Measurements from ENCODE around the gene CRADD. TPM values are rescaled to one million over a fixed set of nuclear protein-coding genes. Genes with fewer than 3 reads are reported as not detected.

The CRADD gene
- total RNA-seq, 3 donors from 2014 or later: 24.0 to 49.8 (median 44.2) TPM

DNA sequence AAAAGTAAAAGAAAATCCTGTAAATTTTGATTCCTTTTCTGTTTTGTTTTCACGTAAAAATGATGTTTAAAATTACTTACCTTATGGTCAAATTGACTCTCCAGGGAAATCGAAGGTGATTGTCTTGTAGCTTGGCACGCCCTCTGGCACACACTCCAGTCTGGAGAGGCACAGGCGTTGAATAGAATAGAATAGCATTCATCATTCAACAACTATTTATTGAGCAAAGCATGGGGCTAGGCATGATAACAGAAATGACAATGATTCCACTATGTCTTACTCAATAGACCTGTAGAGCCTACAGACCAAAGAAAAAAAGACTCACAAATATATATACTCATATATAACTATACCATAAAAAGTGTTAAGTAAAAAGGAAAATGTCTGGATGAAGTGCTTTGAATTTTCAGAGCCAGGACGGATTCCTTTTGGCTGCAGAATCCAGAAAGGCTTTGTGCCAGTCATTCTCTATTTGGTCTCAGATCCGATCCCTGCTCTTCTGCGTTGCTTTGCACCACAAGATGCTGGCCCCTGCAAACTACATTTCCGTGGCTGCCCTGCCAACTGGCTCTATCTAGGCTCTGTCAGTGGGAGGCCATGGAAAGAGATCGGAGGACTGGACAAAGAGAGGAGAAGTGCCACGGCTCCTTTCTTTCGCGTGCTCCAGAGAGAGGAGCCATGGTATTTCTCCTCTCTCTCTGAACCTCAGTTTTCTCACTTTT, 231.8 kb downstream of the CRADD start:
- no peak overlapping the region for H3K4me3 ChIP-seq
- no peaks in the 10 kb centered on the region for H3K27me3 ChIP-seq
- no peaks in the 10 kb centered on the region for H3K36me3 ChIP-seq
- DNase-seq (ENCODE audit: low spot score in 2 of 2): no peak
- H3K4me1 ChIP-seq: no peaks in the 10 kb centered on the region
- no peak overlapping the region for H3K27ac ChIP-seq
- TF ChIP-seq POLR2AphosphoS5 (IDR thresholded peaks at IDR 0.05) (no peak), POLR2A (IDR thresholded peaks at IDR 0.05) (no peak)
- TF ChIP-seq, protein P1, sequence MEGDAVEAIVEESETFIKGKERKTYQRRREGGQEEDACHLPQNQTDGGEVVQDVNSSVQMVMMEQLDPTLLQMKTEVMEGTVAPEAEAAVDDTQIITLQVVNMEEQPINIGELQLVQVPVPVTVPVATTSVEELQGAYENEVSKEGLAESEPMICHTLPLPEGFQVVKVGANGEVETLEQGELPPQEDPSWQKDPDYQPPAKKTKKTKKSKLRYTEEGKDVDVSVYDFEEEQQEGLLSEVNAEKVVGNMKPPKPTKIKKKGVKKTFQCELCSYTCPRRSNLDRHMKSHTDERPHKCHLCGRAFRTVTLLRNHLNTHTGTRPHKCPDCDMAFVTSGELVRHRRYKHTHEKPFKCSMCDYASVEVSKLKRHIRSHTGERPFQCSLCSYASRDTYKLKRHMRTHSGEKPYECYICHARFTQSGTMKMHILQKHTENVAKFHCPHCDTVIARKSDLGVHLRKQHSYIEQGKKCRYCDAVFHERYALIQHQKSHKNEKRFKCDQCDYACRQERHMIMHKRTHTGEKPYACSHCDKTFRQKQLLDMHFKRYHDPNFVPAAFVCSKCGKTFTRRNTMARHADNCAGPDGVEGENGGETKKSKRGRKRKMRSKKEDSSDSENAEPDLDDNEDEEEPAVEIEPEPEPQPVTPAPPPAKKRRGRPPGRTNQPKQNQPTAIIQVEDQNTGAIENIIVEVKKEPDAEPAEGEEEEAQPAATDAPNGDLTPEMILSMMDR (IDR thresholded peaks at IDR 0.05): no peak
- intact Hi-C loops (cut with DNase I; ENCODE audit: low total_unique reads): no loop called here
- H3K9me3 ChIP-seq: no peaks in the 10 kb centered on the region

DNA sequence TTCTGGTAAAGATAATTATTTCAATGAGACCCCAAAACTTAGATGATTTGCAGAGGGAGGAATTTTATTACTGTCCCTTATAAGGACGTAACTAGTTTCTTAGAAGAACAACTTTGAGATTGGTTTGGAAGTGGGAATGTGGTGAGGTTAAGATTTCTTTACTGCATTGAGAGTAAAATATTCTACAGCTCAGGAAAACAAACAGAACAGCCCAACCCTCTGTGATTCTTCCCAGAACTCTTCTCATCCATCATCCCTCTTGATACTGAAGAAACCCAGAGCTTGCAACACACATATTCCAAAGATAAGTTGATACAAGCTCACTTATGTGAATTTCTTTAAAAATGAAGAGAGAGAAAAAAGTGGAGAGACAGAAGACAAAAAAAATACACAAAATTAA, 234.2 kb downstream of the CRADD start:
- Histone ChIP-seq H3K4me3 (no peak overlapping the region), H3K27me3 (no peaks in the 10 kb centered on the region), H3K36me3 (no peaks in the 10 kb centered on the region), H3K4me1 (no peaks in the 10 kb centered on the region), H3K9me3 (no peaks in the 10 kb centered on the region), H3K27ac (no peak overlapping the region)
- TF ChIP-seq, protein P1 (IDR thresholded peaks at IDR 0.05): no peak
- intact Hi-C loops (cut with DNase I; ENCODE audit: low total_unique reads): no loop called here
- no peak for DNase-seq (ENCODE audit: low spot score in 2 of 2)

DNA sequence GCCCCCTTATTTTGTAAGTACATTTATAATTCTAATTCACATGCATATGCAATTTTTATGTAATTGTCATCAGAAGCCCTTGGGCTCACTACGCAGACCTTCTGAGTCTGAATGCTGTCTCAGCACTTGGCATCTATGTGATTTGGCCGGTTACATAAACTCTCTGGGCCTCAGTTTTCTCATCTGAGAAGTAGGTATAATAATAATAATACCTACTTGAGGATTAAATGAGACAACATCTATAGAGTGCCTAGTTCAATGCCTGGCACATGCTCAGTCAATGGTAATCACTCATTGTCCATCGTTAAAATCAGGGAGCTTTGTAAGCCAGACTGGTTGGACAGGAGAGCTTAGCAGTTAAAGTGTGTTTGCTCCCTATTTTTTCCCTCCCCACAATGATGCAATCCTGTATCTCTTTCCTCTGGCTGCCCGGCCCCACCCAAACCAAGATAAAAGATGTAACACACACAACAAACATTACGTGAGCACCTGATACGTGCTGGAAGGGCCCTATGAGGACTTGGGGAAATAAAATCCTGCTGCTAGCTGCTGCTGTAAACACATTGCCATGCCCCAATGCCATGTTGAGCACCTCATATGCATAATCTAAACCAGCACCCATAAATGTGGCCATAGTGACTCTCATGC, 235.0 kb downstream of the CRADD start:
- Histone ChIP-seq H3K4me1 (no peaks in the 10 kb centered on the region), H3K27ac (no peak overlapping the region), H3K27me3 (no peaks in the 10 kb centered on the region), H3K4me3 (no peak overlapping the region), H3K9me3 (no peaks in the 10 kb centered on the region), H3K36me3 (no peaks in the 10 kb centered on the region)
- DNase-seq (ENCODE audit: low spot score in 2 of 2): no peak
- intact Hi-C loops (cut with DNase I; ENCODE audit: low total_unique reads): no loop called here
- TF ChIP-seq, protein P1 (IDR thresholded peaks at IDR 0.05): no peak
- TF ChIP-seq POLR2A (IDR thresholded peaks at IDR 0.05) (no peak), POLR2AphosphoS5 (IDR thresholded peaks at IDR 0.05) (no peak)

DNA sequence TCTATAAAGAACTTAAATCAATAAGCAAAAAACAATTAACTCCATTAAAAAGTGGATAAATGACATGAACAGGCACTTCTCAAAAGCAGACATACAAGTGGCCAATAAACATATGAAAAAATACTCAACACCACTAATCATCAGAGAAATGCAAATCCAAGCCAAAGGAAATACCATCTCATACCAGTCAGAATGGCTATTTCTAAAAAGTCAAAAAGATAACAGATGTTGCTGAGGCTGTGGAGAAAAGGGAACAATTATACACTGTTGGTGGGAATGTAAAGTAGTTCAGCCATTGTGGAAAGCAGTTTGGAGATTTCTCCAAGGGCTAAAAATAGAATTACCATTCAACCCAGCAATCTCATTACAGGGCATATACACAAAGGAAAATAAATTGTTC, 236.7 kb downstream of the CRADD start:
- Histone ChIP-seq H3K27me3 (no peaks in the 10 kb centered on the region), H3K9me3 (no peaks in the 10 kb centered on the region), H3K4me3 (no peak overlapping the region), H3K4me1 (no peaks in the 10 kb centered on the region), H3K27ac (no peak overlapping the region), H3K36me3 (no peaks in the 10 kb centered on the region)
- intact Hi-C loops (cut with DNase I; ENCODE audit: low total_unique reads): no loop called here
- no peak for DNase-seq (ENCODE audit: low spot score in 2 of 2)
- TF ChIP-seq POLR2AphosphoS5 (IDR thresholded peaks at IDR 0.05): no peak
- TF ChIP-seq, protein P1 (IDR thresholded peaks at IDR 0.05): no peak
- TF ChIP-seq POLR2A (IDR thresholded peaks at IDR 0.05): no peak

DNA sequence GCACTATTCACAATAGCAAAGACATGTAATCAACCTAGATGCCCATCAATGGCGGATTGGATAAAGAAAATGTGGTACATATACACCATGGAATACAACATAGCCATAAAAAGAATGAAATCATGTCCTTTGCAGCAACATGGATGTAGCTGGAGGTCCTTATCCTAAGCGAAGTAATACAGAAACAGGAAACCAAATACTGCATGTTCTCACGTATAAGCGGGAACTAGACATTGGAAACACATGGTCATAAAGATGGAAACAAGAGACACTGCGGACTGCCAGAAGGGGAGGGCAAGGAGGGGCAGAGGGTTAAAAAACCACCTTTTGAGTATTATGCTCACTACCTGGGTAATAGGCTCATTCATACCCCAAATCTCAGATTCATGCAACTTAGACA, 237.1 kb downstream of the CRADD start:
- TF ChIP-seq, protein P1 (IDR thresholded peaks at IDR 0.05): no peak
- TF ChIP-seq POLR2AphosphoS5 (IDR thresholded peaks at IDR 0.05) (no peak), POLR2A (IDR thresholded peaks at IDR 0.05) (no peak)
- Histone ChIP-seq H3K27me3 (no peaks in the 10 kb centered on the region), H3K4me3 (no peak overlapping the region), H3K27ac (no peak overlapping the region), H3K4me1 (no peaks in the 10 kb centered on the region), H3K9me3 (no peaks in the 10 kb centered on the region), H3K36me3 (no peaks in the 10 kb centered on the region)
- no peak for DNase-seq (ENCODE audit: low spot score in 2 of 2)
- intact Hi-C loops (cut with DNase I; ENCODE audit: low total_unique reads): no loop called here
